Stimulated activated CD4-positive, alpha-beta T cell treated with anti-CD3 and anti-CD28 coated beads, Interleukin-15, amount 100 ng/mL, for 1 hour (primary cell): ENCODE measurements around the gene FUCA1.
"Not testable (repeated sequence)": the region's sequence is repeated elsewhere in the genome, so short reads cannot be mapped to it uniquely, and the experiment has no call there.

Source experiments
- DNase-seq, 2 donors: peaks; one replicate each; pipeline ENCODE4 v3.0.0-alpha.2; 2020; ENCODE audit warnings: low read depth in 1 of 2, low spot score in 1 of 2

FUCA1 gene

DNA sequence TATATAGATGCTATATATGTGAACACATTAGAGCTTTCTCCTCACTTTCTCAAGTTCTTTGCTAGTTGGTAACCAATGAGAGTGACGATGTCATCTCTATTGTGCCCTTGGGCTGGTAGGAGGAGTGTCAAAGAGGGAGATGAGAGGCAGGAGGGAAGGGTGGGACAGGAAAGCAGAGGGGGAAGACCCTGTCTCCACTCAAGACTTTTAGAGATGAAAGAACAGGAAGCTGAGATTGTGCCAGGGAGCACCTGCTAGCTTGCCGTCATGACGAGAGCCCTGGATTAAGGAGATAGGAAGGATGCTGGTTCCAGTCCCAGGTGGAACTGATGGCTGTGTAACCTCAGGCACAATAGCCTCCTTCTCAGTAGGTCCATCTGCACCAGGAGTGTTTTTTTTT is 28.4 kb upstream of the FUCA1 start:
- no peak for DNase-seq

DNA sequence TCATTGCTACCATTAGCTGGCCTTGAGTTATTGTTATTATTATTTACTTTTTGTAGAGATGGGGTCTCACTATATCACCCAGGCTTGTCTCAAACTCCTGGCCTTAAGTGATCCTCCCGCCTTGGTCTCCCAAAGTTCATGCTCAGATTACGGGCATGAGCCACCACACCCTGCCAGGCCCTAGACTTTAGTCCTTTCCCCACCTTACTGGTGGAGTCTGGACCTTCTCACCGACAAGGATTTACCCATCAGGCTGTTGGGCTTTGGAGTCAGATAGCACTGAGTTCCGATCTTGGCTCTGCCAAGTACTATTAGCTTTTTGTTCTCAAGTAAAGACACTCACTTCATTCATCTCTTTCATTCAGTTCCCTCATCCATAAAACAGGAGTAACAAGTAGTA is 27.9 kb upstream of the FUCA1 start:
- no peak for DNase-seq

DNA sequence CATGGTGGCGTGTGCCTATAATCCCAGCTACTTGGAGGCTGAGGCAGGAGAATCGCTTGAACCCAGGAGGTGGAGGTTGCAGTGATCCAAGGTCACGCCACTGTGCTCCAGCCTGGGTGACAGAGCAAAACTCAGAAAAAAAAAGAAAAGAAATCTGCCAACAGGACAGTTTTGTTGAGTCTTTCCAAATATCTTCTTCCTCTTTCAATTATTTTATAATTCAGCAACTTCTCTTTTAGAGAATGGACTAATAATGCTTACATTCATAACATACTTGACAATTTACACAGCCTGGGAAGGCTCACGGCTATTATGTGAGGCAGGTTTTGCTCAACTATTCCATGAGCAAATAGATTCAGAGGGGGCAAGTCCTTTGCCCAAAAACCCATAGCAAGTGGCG is 27.0 kb upstream of the FUCA1 start:
- no peak for DNase-seq

DNA sequence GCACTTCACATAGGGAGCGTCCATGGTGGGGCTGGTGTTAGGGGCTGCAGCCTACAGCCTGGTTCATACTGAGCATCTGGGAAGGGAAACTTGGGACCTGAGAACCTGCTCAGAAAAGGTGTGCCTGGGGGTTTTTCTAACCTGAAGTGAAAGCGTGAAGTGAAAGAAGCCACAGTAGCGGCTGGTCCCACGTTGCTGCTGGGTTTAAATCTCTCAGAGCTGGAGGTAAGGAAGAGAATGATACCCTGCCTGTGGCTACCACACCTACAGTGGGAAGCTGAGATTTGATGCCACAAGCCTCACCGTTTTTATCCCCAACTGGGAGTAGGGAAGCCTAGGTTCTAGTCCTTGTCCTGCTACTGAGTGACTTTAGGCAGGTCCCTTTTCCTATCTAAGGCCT is 21.0 kb upstream of the FUCA1 start:
- no peak for DNase-seq

DNA sequence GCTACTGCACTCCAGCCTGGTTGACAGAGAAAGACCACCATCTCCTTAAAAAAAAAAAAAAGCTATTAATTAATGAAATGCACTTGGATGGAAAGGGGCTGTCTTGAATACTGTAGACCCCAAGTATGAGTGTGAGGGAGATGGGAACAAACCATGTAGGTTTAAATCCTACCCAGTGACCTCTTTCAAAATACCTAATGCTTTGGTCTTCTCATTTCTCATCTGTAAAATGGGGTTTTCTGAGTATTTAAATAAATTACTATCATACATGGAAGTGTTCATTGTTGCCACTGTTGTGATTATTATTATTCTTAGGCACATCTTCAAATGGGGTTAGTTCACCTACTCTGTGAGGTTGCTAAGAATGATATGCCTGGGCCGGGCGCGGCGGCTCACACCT is 17.1 kb upstream of the FUCA1 start:
- DNase-seq, result no peak

DNA sequence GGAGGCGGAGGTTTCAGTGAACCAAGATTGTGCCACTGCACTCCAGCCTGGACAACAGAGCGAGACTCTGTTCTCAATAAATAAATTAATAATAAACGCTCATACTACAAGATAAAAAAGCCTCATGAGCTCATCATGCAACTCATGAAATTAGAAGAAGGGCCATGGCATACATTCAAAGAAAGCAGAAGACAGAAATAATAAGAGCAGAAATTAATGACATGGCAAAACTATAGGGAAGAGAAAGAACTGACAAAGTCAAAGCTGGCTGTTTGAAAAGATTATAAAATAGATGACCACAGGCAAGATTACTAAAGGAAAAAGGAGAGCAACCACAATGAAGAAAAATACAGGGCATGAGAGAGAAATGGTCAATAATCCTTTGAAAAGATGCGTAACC is 14.7 kb upstream of the FUCA1 start:
- DNase-seq, result no peak

DNA sequence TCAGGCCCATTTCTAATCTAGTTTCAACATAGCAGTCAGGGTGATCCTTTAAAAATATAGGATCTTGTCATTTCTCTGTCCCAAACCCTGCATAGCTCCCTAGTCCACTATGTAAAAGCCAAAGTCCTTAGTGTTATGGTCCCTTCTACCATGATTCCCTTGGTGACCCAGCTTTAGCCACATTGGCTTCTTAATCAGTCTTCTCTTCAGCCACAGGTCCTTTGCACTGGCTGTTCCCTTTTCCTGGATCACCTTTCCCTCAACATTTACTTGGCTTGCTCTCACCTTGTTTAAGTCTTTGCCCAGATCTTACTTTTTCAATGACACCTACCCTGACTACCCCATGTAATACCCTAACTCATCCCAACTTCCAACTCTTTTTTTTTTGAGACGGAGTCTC is 11.7 kb upstream of the FUCA1 start:
- DNase-seq, result no peak

DNA sequence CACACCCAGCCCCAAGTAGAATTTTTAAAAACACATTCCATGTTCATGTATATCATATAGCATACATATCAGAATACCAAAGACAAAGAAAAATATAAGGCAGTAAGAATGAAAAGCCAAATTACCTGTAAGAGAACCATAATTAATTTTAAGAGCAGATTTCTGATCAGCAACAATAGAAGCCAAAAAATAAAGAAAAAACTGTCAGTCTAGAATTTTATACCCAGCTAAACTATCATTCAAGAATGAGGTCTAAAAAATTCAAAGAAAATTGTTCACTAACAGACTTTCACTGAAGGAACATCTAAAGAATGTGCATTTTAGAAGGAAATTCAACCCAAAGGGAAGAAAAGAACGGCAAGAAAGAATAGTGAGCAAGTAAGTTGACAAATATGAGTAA is 10.6 kb upstream of the FUCA1 start:
- DNase-seq, result no peak

DNA sequence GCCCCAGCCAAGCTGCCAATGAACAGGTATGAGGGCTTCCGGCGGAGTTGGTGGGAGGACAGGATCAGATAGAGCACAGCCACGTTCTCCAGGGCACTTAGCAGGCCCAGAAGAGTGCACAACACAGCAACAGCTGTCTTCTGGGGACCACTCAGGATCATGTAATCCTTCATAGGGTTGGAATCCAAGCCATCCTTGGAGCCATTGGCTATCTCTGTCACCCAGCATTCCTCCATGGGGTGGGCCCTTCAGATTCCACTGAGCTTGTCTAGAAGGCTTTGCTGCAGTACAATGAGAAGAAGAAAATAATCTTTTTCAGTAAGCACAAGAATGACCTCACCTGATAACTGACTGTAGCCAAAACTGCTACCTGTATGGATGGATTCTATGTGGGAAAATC is 7.3 kb upstream of the FUCA1 start:
- no peak for DNase-seq

DNA sequence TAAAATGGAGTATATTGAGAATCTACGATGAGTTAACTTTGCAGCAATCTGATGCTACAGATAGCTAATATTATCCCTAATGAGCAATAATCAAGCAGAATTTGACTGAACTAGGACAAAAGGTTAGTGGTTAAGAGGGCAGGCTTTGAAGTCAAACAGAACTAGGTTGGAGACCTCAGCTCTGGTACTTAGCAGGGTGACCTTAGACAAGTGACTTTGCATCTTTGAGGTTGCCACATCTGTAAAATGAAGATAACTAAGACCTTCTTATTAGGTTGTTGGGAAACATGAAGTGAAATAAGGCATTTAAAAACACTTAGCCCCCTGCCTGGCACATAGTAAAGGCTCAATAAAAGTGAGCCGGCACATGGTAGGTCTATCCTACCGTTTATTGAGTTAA is 4.3 kb upstream of the FUCA1 start:
- no peak for DNase-seq

DNA sequence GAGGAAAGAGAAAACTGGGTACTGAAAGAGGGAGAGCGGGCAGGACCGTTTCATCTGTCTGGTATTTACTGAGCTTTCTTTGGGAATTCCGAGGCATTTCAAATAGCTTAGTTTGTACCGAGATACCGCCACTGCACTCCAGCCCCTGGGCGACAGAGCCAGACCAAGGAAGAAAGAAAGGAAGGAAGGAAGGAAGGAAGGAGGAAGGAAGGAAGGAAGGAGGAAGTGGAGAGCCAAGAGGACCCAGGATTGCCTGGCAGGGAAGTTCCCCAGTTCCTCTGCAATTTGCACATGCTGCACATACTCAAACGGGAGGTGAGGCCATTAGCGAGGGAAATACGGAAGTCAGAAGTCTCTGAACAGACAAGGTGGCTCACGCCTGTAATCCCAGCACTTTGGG is 961 bp upstream of the FUCA1 start:
- no peak for DNase-seq

DNA sequence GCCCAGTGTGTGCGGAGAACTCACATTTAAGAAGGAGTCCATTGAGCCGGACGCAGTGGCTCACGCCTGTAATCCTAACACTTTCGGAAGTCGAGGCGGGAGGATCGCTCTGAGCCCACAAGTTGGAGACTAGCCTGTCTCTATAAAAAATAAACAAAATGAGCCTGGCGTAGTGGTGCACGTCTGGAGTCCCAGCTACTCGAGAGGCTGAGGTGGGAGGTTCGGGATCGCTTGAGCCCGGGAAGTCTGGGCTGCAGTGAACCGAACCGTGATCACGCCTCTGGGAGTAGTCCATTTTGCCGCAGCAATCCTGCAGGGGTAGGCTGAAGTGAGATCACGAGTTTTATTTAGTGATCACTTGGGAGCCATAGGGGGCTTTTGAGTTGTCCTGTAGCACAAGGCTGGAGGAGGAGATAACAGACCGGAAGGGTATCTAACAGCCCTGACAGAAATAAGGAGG is 497 bp upstream of the FUCA1 start:
- DNase-seq, result no peak

DNA sequence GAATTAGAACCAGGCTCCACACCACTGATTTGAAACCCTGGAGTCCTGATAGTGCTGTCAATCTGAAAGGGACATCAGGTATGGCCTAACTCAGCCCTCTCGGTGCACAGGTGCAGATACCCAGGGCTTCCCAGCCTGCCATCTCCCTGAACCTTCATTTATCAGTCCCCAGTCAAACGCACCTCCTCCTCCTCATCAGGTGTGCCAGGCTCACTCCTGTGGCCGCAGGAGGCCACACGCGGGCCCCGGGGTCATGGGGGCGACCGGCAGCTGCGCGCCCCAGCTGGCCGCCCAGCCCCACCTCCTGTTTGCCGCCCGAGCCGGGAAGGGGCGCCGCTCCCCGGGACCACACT is 572 bp downstream of the FUCA1 start:
- DNase-seq, result no peak

DNA sequence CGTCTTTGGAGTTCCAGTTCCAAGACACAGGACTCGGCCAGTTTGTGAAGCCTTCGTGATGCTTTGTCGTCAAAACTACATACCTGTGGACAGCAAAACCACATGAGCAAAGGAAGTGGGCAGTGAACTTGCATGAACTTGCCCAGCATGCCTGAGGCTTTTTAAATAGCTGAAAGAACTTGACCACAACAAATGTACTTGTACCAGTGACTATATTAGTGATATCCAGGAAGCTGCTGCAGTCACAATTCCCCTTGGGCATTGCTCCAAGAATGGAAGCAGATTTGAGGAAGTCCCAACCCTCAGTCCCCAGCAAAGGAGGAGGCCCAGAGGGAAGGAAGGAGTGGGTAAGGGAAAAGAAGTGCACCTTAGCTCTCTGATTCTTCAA is 2.6 kb downstream of the FUCA1 start:
- no peak for DNase-seq

DNA sequence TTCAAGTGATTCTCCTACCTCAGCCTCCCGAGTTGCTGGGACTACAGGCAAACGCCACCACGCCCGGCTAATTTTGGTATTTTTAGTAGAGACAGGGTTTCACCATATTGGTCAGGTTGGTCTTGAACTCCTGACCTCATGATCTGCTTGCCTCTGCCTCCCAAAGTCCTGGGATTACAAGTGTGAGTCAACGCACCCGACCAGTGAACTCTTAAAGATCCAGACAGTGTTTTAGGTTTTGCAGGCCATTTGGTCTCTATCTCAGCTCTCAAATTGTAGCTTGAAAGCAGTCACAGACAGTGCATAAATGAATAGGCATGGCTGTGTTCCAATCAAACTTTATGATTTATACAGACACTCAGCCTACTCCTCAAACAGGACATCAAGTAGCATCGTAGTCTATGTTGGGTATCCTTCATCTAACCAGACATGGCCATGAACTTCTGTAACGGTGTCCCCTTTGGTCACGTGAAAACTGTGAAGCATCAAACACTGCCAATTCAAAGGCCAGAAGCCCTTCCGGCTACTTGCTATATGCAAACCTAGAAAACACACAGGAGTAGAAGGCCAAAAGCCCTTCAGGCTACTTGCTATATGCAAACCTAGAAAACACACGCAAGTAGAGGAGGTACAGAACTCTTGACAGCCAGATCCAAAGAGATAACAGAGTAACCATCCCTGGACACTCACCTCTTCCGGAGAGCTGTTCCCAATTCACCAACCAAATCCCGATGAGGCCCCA is 3.1 kb downstream of the FUCA1 start:
- DNase-seq, result no peak

DNA sequence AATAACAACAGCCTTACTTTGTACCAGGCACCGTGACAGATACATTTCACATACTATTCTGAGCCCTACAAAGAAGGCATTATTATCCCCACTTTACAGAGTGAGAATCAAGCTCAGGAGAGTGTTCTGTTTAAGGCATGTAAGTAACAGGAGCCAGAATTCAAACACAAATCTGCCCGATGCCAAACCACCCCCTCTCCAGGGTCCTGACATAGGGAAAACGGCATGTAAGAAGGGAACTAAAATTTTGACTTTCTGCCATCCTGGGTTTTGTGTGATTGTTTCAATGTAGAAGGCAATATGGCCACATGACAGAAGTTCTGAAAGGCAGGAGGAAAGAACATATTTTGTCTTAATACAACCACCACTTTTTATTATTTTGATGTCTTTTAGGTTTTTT is 5.5 kb downstream of the FUCA1 start:
- DNase-seq, result no peak

DNA sequence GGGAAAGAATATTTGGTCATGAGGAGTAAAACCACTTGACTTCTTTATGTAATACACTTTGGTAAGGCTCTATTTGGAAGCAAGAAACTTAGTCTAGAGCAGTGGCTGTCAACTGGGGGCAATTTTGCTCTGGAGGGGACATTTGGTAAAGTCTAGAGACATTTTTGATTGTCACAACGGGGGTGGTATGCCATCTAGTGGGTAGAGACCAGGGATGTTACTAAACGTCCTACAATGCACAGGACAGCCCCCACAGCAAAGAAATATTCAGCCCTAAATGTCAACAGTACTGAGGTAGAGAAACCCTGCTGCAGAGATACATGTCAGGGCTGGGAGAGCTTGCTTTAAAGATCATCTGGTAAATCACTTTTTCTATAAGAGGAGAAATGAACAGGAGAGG is 13.5 kb downstream of the FUCA1 start:
- DNase-seq, result no peak

DNA sequence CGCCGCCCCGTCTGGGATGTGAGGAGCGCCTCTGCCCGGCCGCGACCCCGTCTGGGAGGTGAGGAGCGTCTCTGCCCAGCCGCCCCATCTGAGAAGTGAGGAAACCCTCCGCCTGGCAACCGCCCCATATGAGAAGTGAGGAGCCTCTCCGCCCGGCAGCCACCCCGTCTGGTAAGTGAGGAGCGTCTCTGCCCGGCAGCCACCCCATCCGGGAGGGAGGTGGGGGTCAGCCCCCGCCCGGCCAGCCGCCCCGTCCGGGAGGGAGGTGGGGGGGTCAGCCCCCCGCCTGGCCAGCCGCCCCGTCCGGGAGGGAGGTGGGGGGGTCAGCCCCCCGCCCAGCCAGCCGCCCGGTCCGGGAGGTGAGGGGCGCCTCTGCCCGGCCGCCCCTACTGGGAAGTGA is 15.0 kb downstream of the FUCA1 start:
- DNase-seq, result not testable (repeated sequence)

DNA sequence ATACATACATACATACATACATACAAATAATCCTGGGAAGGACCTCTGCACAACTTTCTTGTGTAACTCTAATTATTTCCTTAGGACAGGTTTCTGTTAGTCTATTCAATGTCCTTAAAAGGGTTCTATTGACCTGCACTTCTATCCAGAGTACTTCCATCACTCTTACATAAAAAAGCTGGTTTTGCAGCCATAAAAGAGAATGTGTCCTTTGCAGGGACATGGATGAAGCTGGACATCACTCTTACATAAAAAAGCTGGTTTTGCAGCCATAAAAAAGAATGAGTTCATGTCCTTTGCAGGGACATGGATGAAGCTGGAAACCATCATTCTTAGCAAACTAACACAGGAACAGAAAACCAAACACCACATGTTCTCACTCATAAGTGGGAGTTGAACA is 16.7 kb downstream of the FUCA1 start:
- DNase-seq, result not testable (repeated sequence)

DNA sequence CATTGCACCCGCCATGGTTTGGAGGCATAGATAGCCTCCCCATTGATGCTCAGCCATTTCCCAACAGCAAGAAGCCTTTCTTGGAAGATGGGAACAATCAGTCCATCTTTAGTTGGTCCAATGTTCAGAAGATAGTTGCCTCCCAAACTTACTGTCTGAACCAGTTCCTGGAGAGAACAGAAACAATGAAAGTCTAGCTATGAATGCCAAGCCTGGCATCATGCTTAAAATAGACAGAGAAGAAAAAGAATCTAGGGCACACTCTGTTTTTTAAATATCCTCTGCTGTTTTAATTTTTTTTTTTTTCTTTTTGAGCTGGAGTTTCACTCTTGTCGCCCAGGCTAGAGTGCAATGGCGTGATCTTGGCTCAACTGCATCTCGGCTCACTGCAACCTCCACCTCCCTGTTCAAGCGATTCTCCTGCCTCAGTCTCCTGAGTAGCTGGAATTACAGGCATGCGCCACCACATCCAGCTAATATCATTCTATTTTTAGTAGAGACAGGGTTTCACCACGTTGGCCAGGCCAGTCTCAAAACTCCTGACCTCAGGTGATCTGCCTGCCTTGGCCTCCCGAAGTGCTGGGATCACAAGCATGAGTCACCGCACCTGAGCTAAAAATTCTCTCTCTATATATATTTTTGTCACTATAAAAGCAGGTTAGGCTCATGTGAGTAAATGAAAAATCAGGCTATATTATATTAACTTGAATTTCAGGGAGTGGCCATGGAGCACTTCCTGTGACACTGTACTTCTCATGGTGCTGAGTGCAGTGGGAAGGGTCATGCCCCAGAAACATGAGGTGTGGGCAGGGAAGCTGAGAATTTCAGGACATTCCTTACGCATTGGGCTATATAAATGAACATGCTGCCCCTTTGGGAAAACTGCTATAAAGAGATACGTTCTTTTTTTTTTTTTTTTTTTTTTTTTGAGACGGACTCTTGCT is 19.1 kb downstream of the FUCA1 start:
- DNase-seq, result no peak

DNA sequence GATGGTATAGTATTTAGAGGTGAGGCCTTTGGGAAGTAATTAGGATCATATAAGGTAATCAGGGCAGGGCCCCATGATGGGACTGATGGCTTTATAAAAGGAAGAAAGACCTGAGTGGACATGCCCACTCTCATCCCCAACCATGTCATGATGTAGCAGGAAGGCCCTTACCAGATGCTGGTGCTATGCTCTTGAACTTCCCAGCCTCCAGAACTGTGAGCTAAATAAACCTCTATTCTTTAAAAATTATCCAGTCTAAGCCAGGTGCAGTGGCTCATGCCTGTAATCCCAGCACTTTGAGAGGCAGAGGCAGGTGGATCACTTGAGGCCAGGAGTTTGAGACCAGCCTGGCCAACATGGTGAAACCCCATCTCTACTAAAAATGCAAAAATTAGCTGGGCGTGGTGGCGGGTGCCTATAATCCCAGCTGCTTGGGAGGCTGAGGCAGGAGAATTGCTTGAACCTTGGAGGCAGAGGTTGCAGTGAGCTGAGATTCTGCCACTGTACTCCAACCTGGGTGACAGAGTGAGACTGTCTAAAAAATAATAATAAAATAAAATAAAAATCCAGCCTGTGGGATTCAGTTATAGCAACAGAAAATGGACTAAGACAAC is 20.5 kb downstream of the FUCA1 start:
- not testable (repeated sequence) for DNase-seq

DNA sequence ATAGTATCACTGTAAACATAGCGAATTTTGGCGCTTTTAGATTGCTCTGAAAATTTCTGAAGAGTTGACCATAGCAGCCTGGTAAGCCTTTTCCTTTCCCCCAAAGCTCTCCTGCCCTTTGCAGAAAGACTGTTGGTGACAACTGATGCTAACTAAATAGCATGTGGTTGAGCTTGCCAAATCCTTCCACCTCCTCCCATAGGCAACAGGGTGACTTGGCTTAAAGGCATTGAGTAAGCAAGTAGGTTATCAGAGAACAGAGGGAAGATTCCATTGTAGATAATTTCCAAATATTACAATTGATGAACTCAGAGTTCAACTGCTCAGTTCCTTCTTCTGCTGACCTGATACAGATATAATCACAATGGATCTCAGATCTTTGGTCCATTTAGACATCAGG is 22.9 kb downstream of the FUCA1 start:
- DNase-seq, result no peak
